Cardiac muscle cell (in vitro differentiated cells and primary cell): ENCODE measurements around the gene STX16. TPM values are rescaled to one million over a fixed set of nuclear protein-coding genes. Genes with fewer than 3 reads are reported as not detected.

Experiments
- DNase-seq, 2 donors: peaks; one replicate each; pipeline versions ENCODE4 v3.0.0 to v3.0.0-alpha.2; 2010 to 2017; ENCODE audit warnings: low read depth in 1 of 2, low spot score in 1 of 2
- H3K27ac ChIP-seq: fragments of 200-600 bp; sonication (generic); 2 replicates; pipeline ENCODE4 v1.5.1; 2016
- H3K27me3 ChIP-seq: fragments of 200-600 bp; sonication (generic); 2 replicates; pipeline ENCODE4 v1.6.0; 2016; ENCODE audit warnings: control low read depth
- H3K36me3 ChIP-seq: fragments of 200-600 bp; sonication (generic); 2 replicates; pipeline ENCODE4 v1.5.1; 2016; ENCODE audit warnings: control low read depth
- H3K4me1 ChIP-seq: fragments of 200-600 bp; sonication (generic); 2 replicates; pipeline ENCODE4 v1.8.1; 2017; ENCODE audit warnings: low read depth, mild to moderate bottlenecking, mixed run types
- H3K4me3 ChIP-seq: fragments of 200-600 bp; sonication (generic); 2 replicates; pipeline ENCODE4 v1.5.1; 2016; ENCODE audit warnings: mild to moderate bottlenecking
- H3K9me3 ChIP-seq: fragments of 200-600 bp; sonication (generic); 2 replicates; pipeline ENCODE4 v1.5.1; 2017; ENCODE audit warnings: low read depth, mild to moderate bottlenecking, control low read depth
- CTCF ChIP-seq: IDR thresholded peaks from 2 replicates; pipeline ENCODE4 v1.5.1; 2012; ENCODE audit warnings: low read depth, mild to moderate bottlenecking, low read length
- polyA plus RNA-seq: library from polyadenylated mRNA; unstranded; fragments of >200 nt; fragmentation: Nextera tagmentation; extraction: Ambion mirVana; gene quantifications from 2 replicates; pipeline ENCODE4 v1.2.1, GENCODE V29; 2016
- total RNA-seq: library from RNA; depleted of rRNA; stranded (reverse); fragments of >200 nt; gene quantifications from 2 replicates; pipeline ENCODE4 v1.2.3, GENCODE V29; 2016

The STX16 gene
- total and polyA plus RNA-seq, 2 experiments from 2014 or later, result 55.5 to 58.1 TPM

GRCh38 chr20:58633161-58634053 lies 17.7 kb upstream of the STX16 start:
- Histone ChIP-seq H3K27me3 (no peaks in the 10 kb centered on the region), H3K27ac (no peak overlapping the region), H3K4me3 (no peak overlapping the region), H3K9me3 (no peaks in the 10 kb centered on the region), H3K4me1 (peaks cover 3% of the 10 kb centered on the region), H3K36me3 (no peaks in the 10 kb centered on the region)
- TF ChIP-seq CTCF, result no peak
- no peak for DNase-seq

- no peaks in the 10 kb centered on the region for H3K9me3 ChIP-seq
- no peak for TF ChIP-seq CTCF
- no peaks in the 10 kb centered on the region for H3K27me3 ChIP-seq
- H3K27ac ChIP-seq, result no peak overlapping the region
- H3K4me1 ChIP-seq, result peaks cover 3% of the 10 kb centered on the region
- H3K4me3 ChIP-seq, result no peak overlapping the region
- no peaks in the 10 kb centered on the region for H3K36me3 ChIP-seq
- no peak for DNase-seq
Observed at GRCh38 chr20:58634059-58634458, 17.0 kb upstream of the STX16 start.

GRCh38 chr20:58634521-58635278 lies 16.4 kb upstream of the STX16 start:
- Histone ChIP-seq H3K27ac (no peak overlapping the region), H3K9me3 (no peaks in the 10 kb centered on the region), H3K4me3 (no peak overlapping the region), H3K27me3 (no peaks in the 10 kb centered on the region), H3K4me1 (no peaks in the 10 kb centered on the region), H3K36me3 (no peaks in the 10 kb centered on the region)
- no peak for TF ChIP-seq CTCF
- peak in 1 of 2 donors; percentile 64 for DNase-seq

GRCh38 chr20:58635279-58635665 lies 15.8 kb upstream of the STX16 start:
- Histone ChIP-seq H3K27me3 (no peaks in the 10 kb centered on the region), H3K4me1 (no peaks in the 10 kb centered on the region), H3K9me3 (no peaks in the 10 kb centered on the region), H3K27ac (no peak overlapping the region), H3K36me3 (no peaks in the 10 kb centered on the region), H3K4me3 (no peak overlapping the region)
- TF ChIP-seq CTCF, result no peak
- DNase-seq, result no peak

- no peak for TF ChIP-seq CTCF
- Histone ChIP-seq H3K4me3 (no peak overlapping the region), H3K27me3 (no peaks in the 10 kb centered on the region), H3K36me3 (no peaks in the 10 kb centered on the region), H3K9me3 (no peaks in the 10 kb centered on the region), H3K27ac (no peak overlapping the region), H3K4me1 (no peaks in the 10 kb centered on the region)
- no peak for DNase-seq
Observed at GRCh38 chr20:58636396-58636982, 14.6 kb upstream of the STX16 start.
